DOHH2 (cell line): Measurements from ENCODE around the gene CD68.

Experiments
- EZH2phosphoT487 ChIP-seq: fragments of 200-600 bp; sonication (generic); IDR thresholded peaks from 2 replicates; pipeline ENCODE4 v1.6.1; 2017; ENCODE audit warnings: borderline replicate concordance, mild to moderate bottlenecking, antibody characterized with exemption, low read length, moderate library complexity, mixed read lengths
- TF ChIP-seq, protein P1 (sequence below): fragments of 200-600 bp; sonication (generic); IDR thresholded peaks from one replicate; pipeline ENCODE4 v1.5.1; 2014; ENCODE audit warnings: antibody characterized with exemption, mild to moderate bottlenecking, low read depth, low read length; ENCODE audit not compliant: poor library complexity, severe bottlenecking

DNA sequence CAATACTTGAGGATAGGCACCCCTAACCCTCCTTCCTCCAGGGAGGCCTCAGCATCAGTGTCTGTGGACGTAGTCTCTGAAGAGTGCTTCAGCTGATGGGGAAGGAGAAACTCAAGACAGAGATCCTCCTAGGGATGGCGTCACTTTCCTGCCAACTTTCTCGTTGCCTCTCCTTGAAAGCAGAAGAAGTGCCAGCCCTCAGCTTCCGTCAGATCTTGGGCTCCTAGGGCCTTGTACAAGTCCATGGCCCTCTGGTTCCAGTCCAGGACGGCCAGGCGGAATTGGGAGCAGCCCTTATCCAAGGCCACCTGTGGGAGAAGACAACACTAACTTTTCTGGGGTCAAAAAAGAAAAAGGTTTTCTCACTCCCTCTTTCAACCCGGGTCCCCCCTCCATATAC is 46.9 kb downstream of the CD68 start:
- TF ChIP-seq, protein P1, sequence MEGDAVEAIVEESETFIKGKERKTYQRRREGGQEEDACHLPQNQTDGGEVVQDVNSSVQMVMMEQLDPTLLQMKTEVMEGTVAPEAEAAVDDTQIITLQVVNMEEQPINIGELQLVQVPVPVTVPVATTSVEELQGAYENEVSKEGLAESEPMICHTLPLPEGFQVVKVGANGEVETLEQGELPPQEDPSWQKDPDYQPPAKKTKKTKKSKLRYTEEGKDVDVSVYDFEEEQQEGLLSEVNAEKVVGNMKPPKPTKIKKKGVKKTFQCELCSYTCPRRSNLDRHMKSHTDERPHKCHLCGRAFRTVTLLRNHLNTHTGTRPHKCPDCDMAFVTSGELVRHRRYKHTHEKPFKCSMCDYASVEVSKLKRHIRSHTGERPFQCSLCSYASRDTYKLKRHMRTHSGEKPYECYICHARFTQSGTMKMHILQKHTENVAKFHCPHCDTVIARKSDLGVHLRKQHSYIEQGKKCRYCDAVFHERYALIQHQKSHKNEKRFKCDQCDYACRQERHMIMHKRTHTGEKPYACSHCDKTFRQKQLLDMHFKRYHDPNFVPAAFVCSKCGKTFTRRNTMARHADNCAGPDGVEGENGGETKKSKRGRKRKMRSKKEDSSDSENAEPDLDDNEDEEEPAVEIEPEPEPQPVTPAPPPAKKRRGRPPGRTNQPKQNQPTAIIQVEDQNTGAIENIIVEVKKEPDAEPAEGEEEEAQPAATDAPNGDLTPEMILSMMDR, result no peak
- no peak for TF ChIP-seq EZH2phosphoT487
